HEK293T (cell line): ENCODE data around the gene FGF14.

Experiments used
- BHLHE40 ChIP-seq: fragments of 450-650 bp; IDR thresholded peaks from 2 replicates; pipeline ENCODE4 v1.6.1; 2016; ENCODE audit warnings: mild to moderate bottlenecking, moderate library complexity, borderline replicate concordance
- ELF4 ChIP-seq: fragments of 450-650 bp; IDR thresholded peaks from 2 replicates; pipeline ENCODE4 v1.6.1; 2017; ENCODE audit warnings: antibody characterized with exemption
- FOXA1 ChIP-seq: fragments of 450-650 bp; IDR thresholded peaks from 2 replicates; pipeline ENCODE4 v1.6.1; 2016; ENCODE audit warnings: mild to moderate bottlenecking
- L3MBTL2 ChIP-seq: fragments of 450-650 bp; conservative IDR thresholded peaks from 2 replicates; pipeline ENCODE4 v1.6.1; 2016; ENCODE audit warnings: mild to moderate bottlenecking
- LEF1 ChIP-seq: fragments of 450-650 bp; IDR thresholded peaks from 2 replicates; pipeline ENCODE4 v1.6.1; 2017; ENCODE audit warnings: mild to moderate bottlenecking, borderline replicate concordance
- NFRKB ChIP-seq: fragments of 450-650 bp; IDR thresholded peaks from 2 replicates; pipeline ENCODE4 v1.6.1; 2016; ENCODE audit warnings: mild to moderate bottlenecking, moderate library complexity
- SP1 ChIP-seq: fragments of 450-650 bp; IDR thresholded peaks from 2 replicates; pipeline ENCODE4 v1.6.1; 2017
- TARDBP ChIP-seq: fragments of 450-650 bp; IDR thresholded peaks from 2 replicates; pipeline ENCODE4 v1.6.1; 2016

DNA sequence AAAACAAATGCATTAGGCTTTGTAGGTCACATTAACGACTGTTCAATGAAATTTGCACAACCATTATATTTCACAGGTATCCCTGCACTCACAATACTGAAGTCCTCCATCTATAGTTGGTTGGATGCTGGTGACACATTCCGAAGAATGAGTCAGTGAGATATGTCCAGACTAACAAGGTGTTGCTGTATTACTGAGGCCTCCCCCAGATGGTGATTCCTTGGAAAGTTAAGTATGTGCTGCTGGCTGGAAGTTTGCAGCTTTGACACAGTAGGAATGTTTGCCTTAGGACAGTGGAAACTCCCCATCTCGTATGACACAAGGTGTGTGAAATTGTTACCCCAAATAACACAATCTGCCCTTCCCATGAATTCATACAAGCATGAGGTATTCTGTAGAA lies 46.6 kb downstream of the FGF14 start:
- no peak for TF ChIP-seq FOXA1
- no peak for TF ChIP-seq LEF1
- TF ChIP-seq SP1: no peak
- TF ChIP-seq NFRKB: no peak
- no peak for TF ChIP-seq TARDBP
- TF ChIP-seq BHLHE40: no peak
- TF ChIP-seq L3MBTL2: no peak
- no peak for TF ChIP-seq ELF4
